Endodermal cell (in vitro differentiated cells): ENCODE data around the gene LIG1. TPM values are rescaled to one million over a fixed set of nuclear protein-coding genes. Genes with fewer than 3 reads are reported as not detected.

Experiments used
- DNase-seq: peaks from one replicate; pipeline ENCODE4 v3.0.0-alpha.2; 2017
- H3K27ac ChIP-seq: 2 replicates; pipeline ENCODE4 v1.5.1; 2013; ENCODE audit warnings: mild to moderate bottlenecking, low read depth, low read length, moderate library complexity
- H3K27me3 ChIP-seq: 2 replicates; pipeline ENCODE4 v1.6.1; 2013; ENCODE audit warnings: mild to moderate bottlenecking, low read length, moderate library complexity; ENCODE audit not compliant: insufficient read depth, control insufficient read depth, poor library complexity, severe bottlenecking
- H3K36me3 ChIP-seq: 2 replicates; pipeline ENCODE4 v1.7.0; 2013; ENCODE audit warnings: mild to moderate bottlenecking, low read length, moderate library complexity; ENCODE audit not compliant: control insufficient read depth, insufficient read depth
- H3K4me1 ChIP-seq: one replicate; pipeline ENCODE4 v1.7.0; 2013; ENCODE audit warnings: low read length; ENCODE audit not compliant: control insufficient read depth, insufficient read depth
- H3K4me3 ChIP-seq: 2 replicates; pipeline ENCODE4 v1.5.1; 2013; ENCODE audit warnings: mild to moderate bottlenecking, low read length, moderate library complexity
- H3K9ac ChIP-seq: 2 replicates; pipeline ENCODE4 v1.6.1; 2013; ENCODE audit warnings: mild to moderate bottlenecking, low read length, moderate library complexity; ENCODE audit not compliant: poor library complexity, severe bottlenecking; ENCODE audit errors: extremely low read depth
- H3K9me3 ChIP-seq: 2 replicates; pipeline ENCODE4 v1.6.1; 2013; ENCODE audit warnings: mild to moderate bottlenecking, low read length, moderate library complexity; ENCODE audit not compliant: control insufficient read depth
- H3K27ac Mint-ChIP-seq: 2 replicates; pipeline ENCODE4 v1.8.0; 2020; ENCODE audit warnings: mixed read lengths
- H3K27me3 Mint-ChIP-seq: 2 replicates; pipeline ENCODE4 v1.8.0; 2021; ENCODE audit warnings: mild to moderate bottlenecking, mixed read lengths; ENCODE audit not compliant: insufficient read depth
- H3K36me3 Mint-ChIP-seq: 2 replicates; pipeline ENCODE4 v1.8.0; 2020; ENCODE audit warnings: low read depth, mixed read lengths
- H3K4me1 Mint-ChIP-seq: 2 replicates; pipeline ENCODE4 v1.8.0; 2020; ENCODE audit warnings: mixed read lengths
- H3K4me3 Mint-ChIP-seq: 2 replicates; pipeline ENCODE4 v1.8.0; 2020; ENCODE audit warnings: mild to moderate bottlenecking, moderate library complexity, mixed read lengths
- H3K9me3 Mint-ChIP-seq: 2 replicates; pipeline ENCODE4 v1.8.0; 2020; ENCODE audit warnings: mild to moderate bottlenecking, mixed read lengths
- WGBS, 2 experiments: methylation state at CpG; one replicate each; pipeline versions ENCODE4 v1.1.5 to v1.1.7; 2013; ENCODE audit warnings: missing lambda C conversion rate in 2 of 2, mixed read lengths in 1 of 2; ENCODE audit not compliant: insufficient coverage in 1 of 2, insufficient read length in 1 of 2; 5-methylcytosine and 5-hydroxymethylcytosine counted together
- total RNA-seq, 2 donors: library from RNA; stranded (reverse); fragmentation: NEBNext Ultra II Directional in 1 of 2; extraction: Animal tissue kit (Norgen Biotek cat#: 25700) in 1 of 2; gene quantifications; 2 replicates in 1 of 2; 3 replicates in 1 of 2; pipeline ENCODE4 v1.2.1, GENCODE V29; 2021
- TF ChIP-seq, protein P1 (sequence below): fragments of 200-600 bp; sonication (generic); conservative IDR thresholded peaks from 2 replicates; pipeline ENCODE4 v1.5.0; 2021; ENCODE audit warnings: antibody characterized with exemption, mild to moderate bottlenecking

LIG1 gene
- total RNA-seq, 2 donors from 2014 or later = 91.6 to 117 TPM

DNA sequence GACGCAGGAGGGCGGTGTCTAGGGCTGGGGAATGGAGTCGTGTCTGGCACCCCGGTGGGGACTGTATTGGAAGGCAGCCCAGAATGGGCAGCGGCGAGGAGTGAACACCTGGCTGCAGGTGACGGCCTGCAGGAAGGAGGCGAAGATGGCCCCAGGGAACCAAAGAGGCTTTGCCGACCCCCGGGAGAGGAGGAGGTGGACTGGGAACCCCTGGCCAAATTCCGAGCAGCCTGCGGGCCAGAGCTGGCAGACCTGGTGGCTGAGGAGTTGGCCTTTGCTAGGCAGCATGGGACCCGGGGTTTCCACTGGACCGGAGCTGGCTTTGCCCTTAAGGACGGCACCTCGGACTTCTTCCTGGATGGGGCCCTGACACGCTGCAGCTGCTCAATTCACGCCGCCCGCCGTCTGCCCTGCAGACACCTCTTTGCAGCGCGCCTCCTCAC, 26.2 kb upstream of the LIG1 start:
- peak; percentile 42 for DNase-seq
- Histone ChIP-seq H3K4me1 (no peaks in the 10 kb centered on the region), H3K9me3 (no peaks in the 10 kb centered on the region), H3K9ac (no peak overlapping the region), H3K4me3 (no peak overlapping the region), H3K27me3 (no peaks in the 10 kb centered on the region), H3K36me3 (no peaks in the 10 kb centered on the region), H3K27ac (no peak overlapping the region)
- Mint-ChIP-seq H3K36me3 (peaks cover 9% of the 10 kb centered on the region), H3K27ac (no peak overlapping the region), H3K4me1 (no peaks in the 10 kb centered on the region), H3K4me3 (no peak overlapping the region), H3K9me3 (no peaks in the 10 kb centered on the region), H3K27me3 (peaks cover 15% of the 10 kb centered on the region)
- 93 to 95% methylated on average over 18 to 23 of the region's 23 CpGs for WGBS, 2 experiments
- TF ChIP-seq, protein P1, sequence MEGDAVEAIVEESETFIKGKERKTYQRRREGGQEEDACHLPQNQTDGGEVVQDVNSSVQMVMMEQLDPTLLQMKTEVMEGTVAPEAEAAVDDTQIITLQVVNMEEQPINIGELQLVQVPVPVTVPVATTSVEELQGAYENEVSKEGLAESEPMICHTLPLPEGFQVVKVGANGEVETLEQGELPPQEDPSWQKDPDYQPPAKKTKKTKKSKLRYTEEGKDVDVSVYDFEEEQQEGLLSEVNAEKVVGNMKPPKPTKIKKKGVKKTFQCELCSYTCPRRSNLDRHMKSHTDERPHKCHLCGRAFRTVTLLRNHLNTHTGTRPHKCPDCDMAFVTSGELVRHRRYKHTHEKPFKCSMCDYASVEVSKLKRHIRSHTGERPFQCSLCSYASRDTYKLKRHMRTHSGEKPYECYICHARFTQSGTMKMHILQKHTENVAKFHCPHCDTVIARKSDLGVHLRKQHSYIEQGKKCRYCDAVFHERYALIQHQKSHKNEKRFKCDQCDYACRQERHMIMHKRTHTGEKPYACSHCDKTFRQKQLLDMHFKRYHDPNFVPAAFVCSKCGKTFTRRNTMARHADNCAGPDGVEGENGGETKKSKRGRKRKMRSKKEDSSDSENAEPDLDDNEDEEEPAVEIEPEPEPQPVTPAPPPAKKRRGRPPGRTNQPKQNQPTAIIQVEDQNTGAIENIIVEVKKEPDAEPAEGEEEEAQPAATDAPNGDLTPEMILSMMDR = no peak

DNA sequence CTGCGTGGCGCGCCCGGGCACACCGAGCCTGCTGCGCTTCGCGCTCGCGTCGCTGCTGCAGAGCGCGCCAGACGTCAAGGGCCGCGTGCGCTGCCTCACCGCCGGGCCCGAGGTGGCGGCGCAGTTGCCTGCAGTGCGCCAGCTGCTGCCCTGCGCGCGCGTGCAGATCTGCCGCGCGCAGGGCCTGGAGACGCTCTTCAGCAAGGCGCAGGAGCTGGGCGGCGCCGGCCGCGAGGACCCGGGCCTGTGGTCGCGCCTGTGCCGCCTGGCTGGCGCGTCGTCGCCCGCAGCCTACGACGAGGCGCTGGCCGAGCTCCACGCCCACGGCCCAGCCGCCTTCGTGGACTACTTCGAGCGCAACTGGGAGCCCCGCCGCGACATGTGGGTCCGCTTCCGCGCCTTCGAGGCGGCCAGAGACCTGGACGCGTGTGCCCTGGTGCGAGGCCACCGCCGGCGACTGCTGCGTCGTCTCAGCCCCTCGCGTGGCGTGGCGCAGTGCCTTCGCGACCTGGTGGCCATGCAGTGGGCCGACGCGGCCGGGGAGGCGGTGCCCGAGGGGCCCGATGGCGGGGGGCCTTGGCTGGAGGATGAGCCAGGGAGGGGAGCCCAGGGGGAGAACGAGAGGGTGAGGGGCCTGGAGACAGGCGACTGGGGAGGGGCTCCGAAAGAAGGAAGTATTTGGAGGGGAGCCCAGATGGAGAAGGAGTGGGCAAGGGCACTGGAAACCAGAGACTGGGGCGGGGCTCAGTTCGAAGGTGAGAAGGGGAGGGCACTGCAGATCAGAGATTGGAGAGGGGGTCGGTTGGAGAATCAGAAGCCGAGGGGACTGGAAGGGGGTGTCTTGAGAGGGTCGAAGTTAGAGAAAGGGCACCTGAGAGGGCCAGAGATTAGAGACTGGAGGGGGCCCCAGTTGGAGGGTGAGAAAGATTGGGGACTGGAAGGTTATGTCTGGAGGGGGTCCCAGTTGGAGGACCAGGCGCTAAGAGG, 25.0 kb upstream of the LIG1 start:
- peaks cover 3% of the 10 kb centered on the region for H3K9me3 ChIP-seq
- peaks cover 17% of the 10 kb centered on the region for H3K36me3 Mint-ChIP-seq
- no peaks in the 10 kb centered on the region for H3K4me1 ChIP-seq
- H3K9me3 Mint-ChIP-seq = peaks cover 4% of the 10 kb centered on the region
- H3K27me3 Mint-ChIP-seq = peaks cover 13% of the 10 kb centered on the region
- no peak for DNase-seq
- no peaks in the 10 kb centered on the region for H3K36me3 ChIP-seq
- no peak overlapping the region for H3K27ac ChIP-seq
- 96 to 97% methylated on average over 65 to 95 of the region's 95 CpGs for WGBS, 2 experiments
- H3K27me3 ChIP-seq = no peaks in the 10 kb centered on the region
- no peak overlapping the region for H3K27ac Mint-ChIP-seq
- TF ChIP-seq, protein P1 = no peak
- H3K4me1 Mint-ChIP-seq = no peaks in the 10 kb centered on the region
- H3K4me3 Mint-ChIP-seq = no peak overlapping the region
- H3K9ac ChIP-seq = no peak overlapping the region
- H3K4me3 ChIP-seq = no peak overlapping the region

DNA sequence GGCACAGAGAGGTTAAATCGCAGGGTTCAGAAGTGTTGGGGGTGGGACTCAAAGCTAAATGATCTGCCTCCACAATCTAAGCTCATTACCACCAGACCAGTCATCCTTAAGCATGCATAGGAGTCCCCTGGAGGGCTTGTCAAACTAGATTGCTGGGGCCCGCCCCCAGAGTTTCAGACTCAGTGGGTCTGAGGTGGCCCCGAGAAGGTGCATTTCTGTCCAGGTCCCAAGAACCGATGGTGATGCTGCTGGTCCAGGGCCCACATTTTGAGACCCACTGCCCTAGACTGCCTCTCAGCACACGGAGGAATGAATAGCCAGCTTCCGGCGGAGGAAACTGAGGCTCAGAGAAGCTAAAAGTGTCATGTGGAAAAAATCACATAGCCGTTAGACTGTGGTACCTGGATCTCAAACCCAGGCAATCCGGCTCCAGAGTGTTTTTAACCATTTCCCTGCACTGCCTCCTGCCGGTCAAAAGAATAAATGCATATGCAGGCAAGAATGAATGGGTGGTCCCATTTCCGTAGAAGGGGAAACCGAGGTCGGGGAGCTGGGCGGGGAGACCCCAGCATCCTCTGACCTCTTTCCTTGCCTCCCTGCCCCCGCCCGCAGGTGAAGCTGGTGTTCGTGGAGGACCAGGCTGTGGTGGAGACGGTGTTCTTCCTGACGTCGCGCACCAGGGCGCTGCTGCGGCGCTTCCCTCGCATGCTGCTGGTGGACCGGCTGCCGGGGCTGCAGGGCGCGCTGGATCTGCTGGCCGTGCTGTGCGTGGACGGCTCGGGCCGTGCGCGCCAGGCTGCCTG, 24.1 kb upstream of the LIG1 start:
- Mint-ChIP-seq H3K36me3 (peaks cover 24% of the 10 kb centered on the region), H3K27ac (no peak overlapping the region), H3K4me3 (no peak overlapping the region), H3K9me3 (peaks cover 12% of the 10 kb centered on the region), H3K4me1 (no peaks in the 10 kb centered on the region), H3K27me3 (peaks cover 10% of the 10 kb centered on the region)
- WGBS, 2 experiments = 86 to 92% methylated on average over 34 to 36 of the region's 36 CpGs
- TF ChIP-seq, protein P1 = peak; percentile 76
- Histone ChIP-seq H3K9ac (no peak overlapping the region), H3K36me3 (no peaks in the 10 kb centered on the region), H3K4me1 (no peaks in the 10 kb centered on the region), H3K27ac (no peak overlapping the region), H3K9me3 (peaks cover 12% of the 10 kb centered on the region), H3K27me3 (no peaks in the 10 kb centered on the region), H3K4me3 (no peak overlapping the region)
- DNase-seq = peak; percentile 75
